VCaP (cell line): ENCODE results near the gene DOK3.
A peak's percentile ranks its signal among the peaks of the same experiment; 100 is the strongest.

ENCODE experiments used
- H3K27ac ChIP-seq: fragments of 450-650 bp; 2 replicates; pipeline ENCODE4 v1.5.1; 2017
- CTCF ChIP-seq: fragments of 450-650 bp; conservative IDR thresholded peaks from 2 replicates; pipeline ENCODE4 v1.5.1; 2017; ENCODE audit warnings: mild to moderate bottlenecking, moderate library complexity

DOK3 gene

GRCh38 chr5:177516601-177517568 lies 7.3 kb upstream of the DOK3 start, which contains the start of gene DDX41:
TSS of gene DDX41 (minus strand) at chr5:177516961. CDS start at chr5:177516945, 16 bp downstream.
- peak within 1 kb of the TSS; percentile 89 for H3K27ac ChIP-seq
- TF ChIP-seq CTCF: peak; percentile 22

- TF ChIP-seq CTCF: no peak
- H3K27ac ChIP-seq: no peak overlapping the region; the same call in 1 of the 2 replicates
Measured at GRCh38 chr5:177515580-177515979, 6.0 kb upstream of the DOK3 start.

GRCh38 chr5:177514541-177514940 lies 4.9 kb upstream of the DOK3 start:
- no peak for TF ChIP-seq CTCF
- no peak overlapping the region for H3K27ac ChIP-seq

- H3K27ac ChIP-seq: no peak overlapping the region
- no peak for TF ChIP-seq CTCF
Measured at GRCh38 chr5:177513500-177513899, 3.9 kb upstream of the DOK3 start.

GRCh38 chr5:177512736-177513380 lies 3.2 kb upstream of the DOK3 start:
- H3K27ac ChIP-seq: no peak overlapping the region
- TF ChIP-seq CTCF: no peak

GRCh38 chr5:177511796-177512675 lies 2.4 kb upstream of the DOK3 start:
- no peak overlapping the region for H3K27ac ChIP-seq
- no peak for TF ChIP-seq CTCF
